ENCODE measurements around the gene BAIAP2.

The BAIAP2 gene

DNA sequence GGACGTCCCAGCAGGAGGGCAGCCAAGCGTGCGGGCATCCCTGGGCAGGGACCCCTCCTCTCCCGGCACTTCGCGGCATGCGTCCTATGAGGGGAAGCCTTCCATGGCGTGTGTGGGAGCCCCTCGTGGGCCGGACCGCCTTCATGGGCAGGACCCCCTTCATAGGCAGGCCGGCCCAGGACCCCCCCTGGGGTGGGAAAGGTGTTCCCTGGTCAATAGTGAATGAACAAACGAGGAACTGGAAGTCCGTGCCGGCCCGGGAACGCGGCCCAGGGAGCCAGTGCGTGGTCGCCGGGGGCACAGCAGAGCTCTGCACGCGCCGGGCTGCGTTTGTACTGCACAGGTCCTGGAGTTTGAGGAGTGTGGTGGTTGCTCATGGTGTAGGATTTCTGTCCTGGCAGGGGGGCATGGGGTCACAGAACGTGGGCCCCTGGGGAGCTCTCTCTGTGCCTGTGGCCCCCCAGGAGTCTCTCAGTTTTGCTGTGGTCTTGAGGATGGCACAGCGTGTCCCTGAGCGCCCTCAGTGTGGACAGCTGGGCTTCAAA is 13.9 kb downstream of the BAIAP2 start:
- Histone ChIP-seq H3K36me3 (no peaks in the 10 kb centered on the region), H3K4me1 (ENCODE audit: control insufficient read depth in 1 of 2, insufficient read depth in 1 of 2, low read depth in 1 of 2, low read length in 1 of 2) (peaks cover 11 to 17% of the 10 kb centered on the region in 2 experiments), H3K27ac (no peak overlapping the region), H3K4me3 (ENCODE audit: low read depth in 1 of 2, low read length in 1 of 2) (no peak overlapping the region), H3K27me3 (peaks cover 25% of the 10 kb centered on the region), H3K9me3 (no peaks in the 10 kb centered on the region)
- TF ChIP-seq, protein P1, sequence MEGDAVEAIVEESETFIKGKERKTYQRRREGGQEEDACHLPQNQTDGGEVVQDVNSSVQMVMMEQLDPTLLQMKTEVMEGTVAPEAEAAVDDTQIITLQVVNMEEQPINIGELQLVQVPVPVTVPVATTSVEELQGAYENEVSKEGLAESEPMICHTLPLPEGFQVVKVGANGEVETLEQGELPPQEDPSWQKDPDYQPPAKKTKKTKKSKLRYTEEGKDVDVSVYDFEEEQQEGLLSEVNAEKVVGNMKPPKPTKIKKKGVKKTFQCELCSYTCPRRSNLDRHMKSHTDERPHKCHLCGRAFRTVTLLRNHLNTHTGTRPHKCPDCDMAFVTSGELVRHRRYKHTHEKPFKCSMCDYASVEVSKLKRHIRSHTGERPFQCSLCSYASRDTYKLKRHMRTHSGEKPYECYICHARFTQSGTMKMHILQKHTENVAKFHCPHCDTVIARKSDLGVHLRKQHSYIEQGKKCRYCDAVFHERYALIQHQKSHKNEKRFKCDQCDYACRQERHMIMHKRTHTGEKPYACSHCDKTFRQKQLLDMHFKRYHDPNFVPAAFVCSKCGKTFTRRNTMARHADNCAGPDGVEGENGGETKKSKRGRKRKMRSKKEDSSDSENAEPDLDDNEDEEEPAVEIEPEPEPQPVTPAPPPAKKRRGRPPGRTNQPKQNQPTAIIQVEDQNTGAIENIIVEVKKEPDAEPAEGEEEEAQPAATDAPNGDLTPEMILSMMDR (IDR thresholded peaks at IDR 0.05): no peak

DNA sequence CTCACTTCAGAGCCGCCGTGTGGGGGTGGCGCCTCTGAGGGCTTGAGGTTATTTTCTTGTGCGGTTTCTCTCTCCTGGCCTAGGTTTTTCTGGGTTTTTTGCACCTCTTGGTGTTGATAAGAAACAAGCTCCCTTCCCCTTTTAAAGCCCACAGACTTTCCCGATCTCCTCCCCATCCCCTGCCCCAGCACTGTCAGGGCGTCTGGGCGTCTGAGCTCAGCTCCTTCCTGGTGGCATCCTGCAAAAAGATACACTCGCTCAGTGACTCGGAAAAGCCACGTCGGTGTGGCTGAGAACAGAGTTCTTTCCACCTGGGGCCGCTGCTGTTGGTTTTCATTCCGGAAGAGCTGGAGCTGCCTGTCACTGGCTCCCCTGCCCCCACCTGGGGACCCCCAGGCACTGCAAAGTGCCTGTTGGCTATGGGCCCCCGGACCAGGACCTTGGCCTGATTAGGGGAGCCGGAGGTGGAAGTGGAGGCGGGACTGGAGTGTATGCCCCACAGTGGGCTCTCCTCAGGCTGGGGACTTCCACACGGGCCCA is 14.5 kb downstream of the BAIAP2 start:
- H3K36me3 ChIP-seq: no peaks in the 10 kb centered on the region
- TF ChIP-seq, protein P1 (IDR thresholded peaks at IDR 0.05): no peak
- H3K27me3 ChIP-seq: peaks cover 25% of the 10 kb centered on the region
- H3K4me3 ChIP-seq (ENCODE audit: low read depth in 1 of 2, low read length in 1 of 2): no peak overlapping the region
- peaks cover 11 to 17% of the 10 kb centered on the region in 2 experiments for H3K4me1 ChIP-seq (ENCODE audit: control insufficient read depth in 1 of 2, insufficient read depth in 1 of 2, low read depth in 1 of 2, low read length in 1 of 2)
- no peak overlapping the region for H3K27ac ChIP-seq
- H3K9me3 ChIP-seq: no peaks in the 10 kb centered on the region

DNA sequence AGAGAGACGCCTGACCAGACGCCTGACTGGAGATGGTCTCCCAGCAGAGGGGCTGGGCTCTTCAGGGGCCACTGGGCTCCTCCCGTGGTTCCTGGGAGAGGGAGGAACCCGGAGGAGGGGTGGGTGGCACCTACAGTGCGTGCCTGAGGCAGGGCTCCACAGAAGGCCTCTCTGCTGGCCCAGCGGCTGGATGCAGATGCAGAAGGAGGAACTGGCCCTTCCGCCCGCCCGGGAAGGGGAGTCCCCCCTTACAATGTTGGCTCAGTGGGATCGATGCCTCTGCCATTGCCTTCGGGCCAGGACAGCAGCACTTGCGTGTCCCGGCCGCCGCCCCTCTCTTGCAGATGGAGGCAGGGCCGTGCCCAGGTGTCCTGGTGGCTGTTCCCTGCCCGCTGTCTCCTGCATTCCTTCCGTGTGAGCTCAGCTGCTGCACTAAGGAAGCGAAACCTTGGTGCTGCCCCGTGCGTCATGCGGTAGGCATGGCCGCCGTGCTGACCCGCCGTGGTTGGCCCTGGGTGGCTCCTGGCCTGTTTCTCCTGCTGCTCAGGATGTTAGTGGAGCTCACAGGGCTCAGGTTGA is 15.1 kb downstream of the BAIAP2 start:
- no peak overlapping the region for H3K4me3 ChIP-seq (ENCODE audit: low read depth in 1 of 2, low read length in 1 of 2)
- TF ChIP-seq, protein P1 (IDR thresholded peaks at IDR 0.05): no peak
- H3K36me3 ChIP-seq: no peaks in the 10 kb centered on the region
- peaks cover 25% of the 10 kb centered on the region for H3K27me3 ChIP-seq
- no peaks in the 10 kb centered on the region for H3K9me3 ChIP-seq
- peaks cover 11 to 15% of the 10 kb centered on the region in 2 experiments for H3K4me1 ChIP-seq (ENCODE audit: control insufficient read depth in 1 of 2, insufficient read depth in 1 of 2, low read depth in 1 of 2, low read length in 1 of 2)
- H3K27ac ChIP-seq: no peak overlapping the region

DNA sequence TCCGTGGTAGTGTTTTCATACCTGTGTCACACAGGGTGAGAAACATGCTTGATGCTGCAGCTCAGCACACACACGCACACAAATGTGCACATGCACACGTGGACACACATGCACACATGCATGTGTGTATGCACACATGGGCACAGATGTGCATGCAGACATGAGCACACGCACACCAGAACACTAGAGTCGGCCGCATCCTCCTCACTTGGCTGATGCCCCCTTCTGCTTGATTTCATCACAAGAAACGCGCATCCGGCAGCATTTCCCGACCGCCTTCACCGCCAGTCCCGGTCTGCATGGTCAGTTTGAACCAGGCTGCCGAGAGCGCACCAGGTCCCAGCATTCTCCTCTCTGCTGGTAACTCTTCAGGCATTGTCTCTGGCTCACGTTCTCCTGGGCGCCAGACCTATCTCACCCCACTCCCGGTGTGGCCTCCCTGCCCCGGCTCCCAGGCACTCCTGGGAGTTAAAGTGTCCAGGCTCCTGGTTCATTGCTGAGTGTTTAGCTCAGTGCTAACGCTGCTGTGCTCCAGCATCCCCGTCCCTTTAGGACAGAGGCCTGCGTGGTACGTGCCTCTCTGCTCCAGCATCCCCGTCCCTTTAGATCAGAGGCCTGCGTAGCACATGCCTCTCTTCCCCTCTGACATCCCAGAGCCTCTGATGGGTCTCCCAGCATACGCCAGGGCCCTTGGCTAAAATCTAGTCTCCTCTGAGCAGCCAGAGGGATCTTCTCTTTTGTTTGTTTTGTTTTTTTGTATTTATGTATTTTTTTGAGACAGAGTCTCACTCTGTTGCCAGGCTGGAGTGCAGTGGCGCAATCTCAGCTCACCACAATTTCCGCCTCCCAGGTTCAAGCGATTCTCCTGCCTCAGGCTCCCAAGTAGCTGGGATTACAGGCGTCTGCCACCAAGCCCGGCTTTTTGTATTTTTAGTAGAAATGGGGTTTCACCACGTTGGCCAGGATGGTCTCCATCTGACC is 16.0 kb downstream of the BAIAP2 start:
- TF ChIP-seq, protein P1 (IDR thresholded peaks at IDR 0.05): no peak
- Histone ChIP-seq H3K4me1 (ENCODE audit: control insufficient read depth in 1 of 2, insufficient read depth in 1 of 2, low read depth in 1 of 2, low read length in 1 of 2) (peaks cover 11 to 12% of the 10 kb centered on the region in 2 experiments), H3K9me3 (no peaks in the 10 kb centered on the region), H3K36me3 (no peaks in the 10 kb centered on the region), H3K27me3 (peaks cover 25% of the 10 kb centered on the region), H3K27ac (peak overlapping the region; percentile 7), H3K4me3 (ENCODE audit: low read depth in 1 of 2, low read length in 1 of 2) (no peak overlapping the region)

DNA sequence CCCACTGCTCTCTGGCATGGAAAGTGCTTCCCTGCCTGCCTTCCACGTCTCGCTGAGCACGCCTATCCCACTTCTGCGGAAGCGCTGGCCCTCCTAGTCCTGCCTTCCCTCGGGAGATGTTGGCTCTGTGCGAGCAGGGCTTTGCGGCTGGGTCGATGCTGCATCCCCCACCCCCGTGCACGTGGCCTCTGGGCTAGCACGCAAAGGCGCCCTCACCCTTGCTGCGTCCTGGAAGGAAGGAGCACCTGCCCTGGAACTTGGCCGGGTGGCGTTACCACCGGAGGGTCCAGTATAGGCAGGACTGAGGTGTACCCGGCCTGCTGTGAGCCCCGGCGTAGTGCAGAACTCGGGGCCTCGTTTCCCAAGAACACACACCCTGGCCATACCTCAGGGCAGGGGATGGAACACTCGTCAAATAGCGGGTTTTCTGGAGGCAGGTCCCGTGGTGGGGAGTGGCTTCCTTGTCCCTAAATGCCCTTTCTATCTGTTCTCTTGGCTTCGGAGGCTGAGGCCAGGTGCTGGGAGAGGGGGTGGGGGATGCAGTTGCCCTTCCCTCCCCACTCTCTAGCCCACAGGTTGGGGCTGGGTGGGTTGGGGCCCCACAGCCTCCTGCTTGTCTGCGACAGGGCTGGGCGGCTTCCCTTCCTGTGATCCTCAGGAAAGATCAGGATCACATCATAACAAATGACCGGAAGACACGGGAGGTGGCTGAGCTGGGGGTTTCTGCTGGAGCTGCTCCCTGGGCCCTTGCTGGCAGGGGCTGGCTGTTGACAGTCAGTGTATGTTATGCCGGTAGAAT is 17.4 kb downstream of the BAIAP2 start:
- Histone ChIP-seq H3K27ac (no peak overlapping the region), H3K4me1 (ENCODE audit: control insufficient read depth in 1 of 2, insufficient read depth in 1 of 2, low read depth in 1 of 2, low read length in 1 of 2) (peaks cover 11 to 12% of the 10 kb centered on the region in 2 experiments), H3K27me3 (peaks cover 25% of the 10 kb centered on the region), H3K36me3 (no peaks in the 10 kb centered on the region), H3K9me3 (no peaks in the 10 kb centered on the region), H3K4me3 (ENCODE audit: low read depth in 1 of 2, low read length in 1 of 2) (no peak overlapping the region)
- TF ChIP-seq, protein P1 (IDR thresholded peaks at IDR 0.05): no peak
